Skeletal muscle cell (primary cell): ENCODE results near the gene DOCK7.
"Not testable (repeated sequence)": the region's sequence is repeated elsewhere in the genome, so short reads cannot be mapped to it uniquely, and the experiment has no call there.

ENCODE experiments used
- DNase-seq: peaks from one replicate; pipeline ENCODE4 v3.0.0-alpha.2; 2010; ENCODE audit warnings: low read depth
- H3K4me3 ChIP-seq: 2 replicates; pipeline ENCODE4 v1.5.1; 2011; ENCODE audit warnings: low read depth, mild to moderate bottlenecking, control low read depth, low read length, moderate library complexity

Gene DOCK7

GRCh38 chr1:62706985-62707743 lies 19.0 kb upstream of the DOCK7 start:
- DNase-seq = no peak
- H3K4me3 ChIP-seq = no peak overlapping the region

DNA sequence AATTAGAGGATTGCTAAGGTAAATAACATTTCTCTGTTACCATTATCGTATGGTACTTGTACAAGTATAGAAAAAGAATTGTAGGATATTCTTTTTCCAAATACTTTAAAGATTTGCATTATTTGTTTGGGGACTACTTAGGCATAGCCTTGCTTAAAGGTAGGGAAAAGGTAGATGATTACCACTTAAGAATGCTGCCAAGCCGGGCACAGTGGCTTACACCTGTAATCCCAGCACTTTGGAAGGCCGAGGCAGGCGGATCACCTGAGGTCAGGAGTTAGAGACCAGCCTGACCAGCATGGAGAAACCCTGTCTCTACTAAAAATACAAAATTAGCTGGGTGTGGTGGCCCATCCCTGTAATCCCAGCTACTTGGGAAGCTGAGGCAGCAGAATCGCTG lies 10.0 kb upstream of the DOCK7 start:
- H3K4me3 ChIP-seq, DNase-seq: not testable (repeated sequence)

DNA sequence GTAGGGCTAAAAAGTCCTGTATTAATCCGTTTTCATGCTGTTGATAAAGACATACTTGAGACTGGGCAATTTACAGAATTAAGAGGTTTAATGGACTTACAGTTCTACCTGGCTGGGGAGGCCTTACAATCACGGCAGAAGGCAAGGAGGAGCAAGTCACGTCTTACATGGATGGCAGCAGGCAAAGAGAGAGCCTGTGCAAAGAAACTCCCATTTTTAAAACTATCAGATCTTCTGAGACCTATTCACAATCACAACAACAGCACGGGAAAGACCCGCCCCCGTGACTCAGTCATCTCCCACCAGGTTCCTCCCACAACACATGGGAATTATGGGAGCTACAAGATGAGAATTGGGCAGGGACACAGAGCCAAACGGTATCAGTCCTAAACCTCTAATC lies 6.3 kb upstream of the DOCK7 start:
- not testable (repeated sequence) for H3K4me3 ChIP-seq, DNase-seq

- H3K4me3 ChIP-seq = no peak overlapping the region
- no peak for DNase-seq
Observed at GRCh38 chr1:62693123-62693522, 4.9 kb upstream of the DOCK7 start.

GRCh38 chr1:62691062-62691844 lies 3.1 kb upstream of the DOCK7 start:
- no peak for DNase-seq
- H3K4me3 ChIP-seq = no peak overlapping the region

DNA sequence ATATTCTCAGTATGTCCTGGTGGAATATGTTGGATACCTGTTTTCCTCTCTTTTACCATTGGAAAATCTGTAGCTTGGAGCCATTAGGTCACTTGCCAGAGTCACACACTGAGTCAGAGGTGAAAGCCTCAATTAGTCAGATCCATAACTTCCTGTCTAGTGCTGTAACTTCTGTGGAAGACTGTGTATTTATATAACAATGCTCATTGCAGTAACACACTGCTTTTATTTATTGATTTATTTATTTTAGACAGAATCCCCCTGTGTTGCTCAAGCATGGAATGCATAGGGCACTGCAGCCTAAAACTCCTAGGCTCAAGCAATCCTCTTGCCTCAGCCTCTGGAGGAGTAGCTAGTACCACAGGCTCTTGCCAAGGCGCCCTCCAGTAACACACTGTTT lies 1.3 kb upstream of the DOCK7 start:
- H3K4me3 ChIP-seq = peak overlapping the region; percentile 17
- no peak for DNase-seq

DNA sequence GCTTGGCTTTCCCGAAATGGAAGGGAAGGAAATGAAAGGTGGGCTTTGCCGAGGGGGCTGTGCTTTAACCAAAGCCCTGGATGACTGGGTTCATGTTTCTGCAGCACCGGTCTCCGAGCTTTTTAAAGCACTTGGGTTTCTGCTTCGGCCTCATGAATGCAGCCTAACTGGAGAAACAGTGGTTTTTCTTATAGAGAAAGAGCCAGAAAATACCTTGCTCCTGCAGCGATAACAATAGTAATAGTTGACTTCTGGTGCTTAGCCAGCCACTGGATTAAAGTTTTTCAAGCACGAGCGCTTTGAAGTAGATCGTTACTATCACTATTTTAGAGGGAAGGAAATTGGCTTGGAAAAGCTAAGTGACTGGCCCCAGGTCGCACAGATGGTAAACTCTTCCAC lies 500 bp upstream of the DOCK7 start:
- DNase-seq = no peak
- H3K4me3 ChIP-seq = peak overlapping the region; percentile 81

GRCh38 chr1:62687421-62687902 lies 724 bp downstream of the DOCK7 start:
- peak overlapping the region; percentile 81 for H3K4me3 ChIP-seq
- no peak for DNase-seq

GRCh38 chr1:62686822-62687221 lies 1.4 kb downstream of the DOCK7 start:
- H3K4me3 ChIP-seq = peak overlapping the region; percentile 81
- DNase-seq = no peak

- H3K4me3 ChIP-seq = no peak overlapping the region
- no peak for DNase-seq
Observed at GRCh38 chr1:62685431-62685859, 2.7 kb downstream of the DOCK7 start.

GRCh38 chr1:62682531-62682930 lies 5.7 kb downstream of the DOCK7 start:
- H3K4me3 ChIP-seq = no peak overlapping the region
- no peak for DNase-seq

DNA sequence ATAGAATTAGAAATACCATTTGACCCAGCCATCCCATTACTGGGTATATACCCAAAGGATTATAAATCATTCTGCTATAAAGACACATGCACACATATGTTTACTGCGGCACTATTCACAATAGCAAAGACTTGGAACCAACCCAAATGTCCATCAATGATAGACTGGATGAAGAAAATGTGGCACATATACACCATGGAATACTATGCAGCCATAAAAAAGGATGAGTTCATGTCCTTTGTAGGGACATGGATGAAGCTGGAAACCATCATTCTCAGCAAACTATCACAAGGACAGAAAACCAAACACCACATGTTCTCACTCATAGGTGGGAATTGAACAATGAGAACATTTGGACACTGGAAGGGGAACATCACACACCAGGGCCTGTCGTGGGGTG lies 7.2 kb downstream of the DOCK7 start:
- not testable (repeated sequence) for H3K4me3 ChIP-seq, DNase-seq

GRCh38 chr1:62677822-62678221 lies 10.4 kb downstream of the DOCK7 start:
- DNase-seq, H3K4me3 ChIP-seq: not testable (repeated sequence)

- H3K4me3 ChIP-seq = no peak overlapping the region
- no peak for DNase-seq
Observed at GRCh38 chr1:62676611-62677356, 11.4 kb downstream of the DOCK7 start.

GRCh38 chr1:62673629-62674028 lies 14.6 kb downstream of the DOCK7 start:
- no peak overlapping the region for H3K4me3 ChIP-seq
- no peak for DNase-seq

GRCh38 chr1:62672029-62672428 lies 16.2 kb downstream of the DOCK7 start:
- H3K4me3 ChIP-seq = no peak overlapping the region
- no peak for DNase-seq

DNA sequence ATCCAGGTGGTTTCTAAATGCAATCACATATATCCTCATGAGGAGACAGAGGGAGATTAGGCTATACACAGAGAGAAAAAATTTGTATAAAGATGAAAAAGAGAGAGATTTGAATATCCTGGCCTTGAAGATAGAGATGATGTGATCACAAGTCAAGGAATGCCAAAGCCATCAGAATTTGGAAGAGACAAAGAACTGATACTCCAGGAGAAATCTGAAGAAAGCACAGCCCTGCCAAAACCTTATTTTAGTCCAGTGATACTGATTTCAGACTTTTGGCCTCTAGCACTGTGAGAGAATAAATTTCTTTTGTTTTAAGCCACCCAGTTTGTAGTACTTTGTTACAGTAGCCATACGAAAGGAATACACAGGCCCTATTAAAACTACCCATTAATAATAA lies 33.4 kb downstream of the DOCK7 start:
- DNase-seq = no peak
- no peak overlapping the region for H3K4me3 ChIP-seq

DNA sequence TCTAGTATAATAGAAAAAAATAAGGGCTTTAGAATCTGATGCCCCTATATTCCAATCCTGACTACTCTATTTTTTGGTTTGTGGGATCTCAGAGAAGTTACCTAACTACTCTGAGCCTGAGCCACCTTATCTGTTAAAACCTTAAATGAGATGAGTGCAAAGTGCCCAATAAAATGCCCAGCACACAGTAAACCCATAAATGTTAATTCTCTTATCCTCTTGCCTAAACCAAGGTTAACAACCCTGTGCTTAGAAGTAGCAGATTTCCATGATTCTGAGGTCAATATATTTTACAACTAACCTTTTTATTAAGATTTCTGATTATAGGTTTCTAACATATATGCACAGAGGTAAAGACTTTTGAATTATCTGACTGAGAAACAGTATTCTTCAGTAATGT lies 35.8 kb downstream of the DOCK7 start:
- no peak overlapping the region for H3K4me3 ChIP-seq
- no peak for DNase-seq

DNA sequence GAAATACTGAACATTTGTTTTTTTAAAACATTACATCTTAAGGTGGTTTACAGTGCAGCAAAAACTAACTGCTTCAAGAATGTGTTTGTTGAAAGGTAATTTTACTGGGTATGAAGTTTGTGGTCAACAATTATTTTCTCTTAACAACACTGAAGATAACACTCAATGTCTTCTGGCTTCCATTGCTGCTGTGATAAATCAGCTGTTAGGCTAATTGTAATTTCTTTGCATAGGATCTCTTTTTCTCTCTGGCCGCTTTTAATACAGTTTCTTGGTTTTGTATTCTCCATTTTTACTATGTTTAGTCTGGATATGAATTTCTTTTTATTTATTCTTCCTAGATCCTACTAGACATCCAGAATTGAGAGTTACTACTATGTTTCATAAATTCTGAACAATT lies 44.9 kb downstream of the DOCK7 start:
- no peak overlapping the region for H3K4me3 ChIP-seq
- DNase-seq = no peak
